ENCODE measurements around the gene IKZF2. TPM values are rescaled to one million over a fixed set of nuclear protein-coding genes. Genes with fewer than 3 reads are reported as not detected.
A peak's percentile ranks its signal among the peaks of the same experiment; 100 is the strongest.

IKZF2 gene
- total RNA-seq, 1 donor from 2014 or later: 57.0 TPM

DNA sequence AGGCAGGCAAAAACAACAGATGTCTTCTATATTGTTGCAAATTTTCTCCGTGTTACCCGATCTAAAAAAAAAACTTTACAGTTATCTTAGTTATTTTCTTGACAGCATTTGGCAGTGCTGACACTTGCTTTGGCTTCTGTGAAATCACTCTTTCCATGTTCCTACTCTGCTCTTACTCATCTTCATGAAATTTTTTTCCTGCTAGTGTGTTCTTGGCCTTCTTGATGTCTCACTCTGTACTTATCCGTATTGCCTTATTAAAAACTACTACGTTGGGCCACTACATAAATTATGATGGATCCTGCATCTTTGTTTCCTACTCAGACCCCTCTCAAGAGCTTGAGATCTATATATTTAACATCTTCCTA is 134.4 kb downstream of the IKZF2 start:
- DNase-seq (ENCODE audit: extremely low spot score, unreplicated experiment): no peak
- Mint-ChIP-seq H3K27me3 (no peaks in the 10 kb centered on the region), H3K9me3 (no peaks in the 10 kb centered on the region), H3K27ac (peak overlapping the region; percentile 7), H3K4me3 (no peak overlapping the region), H3K4me1 (ENCODE audit: unreplicated experiment) (no peaks in the 10 kb centered on the region), H3K36me3 (peaks cover 11% of the 10 kb centered on the region)
- TF ChIP-seq, protein P1, sequence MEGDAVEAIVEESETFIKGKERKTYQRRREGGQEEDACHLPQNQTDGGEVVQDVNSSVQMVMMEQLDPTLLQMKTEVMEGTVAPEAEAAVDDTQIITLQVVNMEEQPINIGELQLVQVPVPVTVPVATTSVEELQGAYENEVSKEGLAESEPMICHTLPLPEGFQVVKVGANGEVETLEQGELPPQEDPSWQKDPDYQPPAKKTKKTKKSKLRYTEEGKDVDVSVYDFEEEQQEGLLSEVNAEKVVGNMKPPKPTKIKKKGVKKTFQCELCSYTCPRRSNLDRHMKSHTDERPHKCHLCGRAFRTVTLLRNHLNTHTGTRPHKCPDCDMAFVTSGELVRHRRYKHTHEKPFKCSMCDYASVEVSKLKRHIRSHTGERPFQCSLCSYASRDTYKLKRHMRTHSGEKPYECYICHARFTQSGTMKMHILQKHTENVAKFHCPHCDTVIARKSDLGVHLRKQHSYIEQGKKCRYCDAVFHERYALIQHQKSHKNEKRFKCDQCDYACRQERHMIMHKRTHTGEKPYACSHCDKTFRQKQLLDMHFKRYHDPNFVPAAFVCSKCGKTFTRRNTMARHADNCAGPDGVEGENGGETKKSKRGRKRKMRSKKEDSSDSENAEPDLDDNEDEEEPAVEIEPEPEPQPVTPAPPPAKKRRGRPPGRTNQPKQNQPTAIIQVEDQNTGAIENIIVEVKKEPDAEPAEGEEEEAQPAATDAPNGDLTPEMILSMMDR (conservative IDR thresholded peaks at IDR 0.05): no peak

DNA sequence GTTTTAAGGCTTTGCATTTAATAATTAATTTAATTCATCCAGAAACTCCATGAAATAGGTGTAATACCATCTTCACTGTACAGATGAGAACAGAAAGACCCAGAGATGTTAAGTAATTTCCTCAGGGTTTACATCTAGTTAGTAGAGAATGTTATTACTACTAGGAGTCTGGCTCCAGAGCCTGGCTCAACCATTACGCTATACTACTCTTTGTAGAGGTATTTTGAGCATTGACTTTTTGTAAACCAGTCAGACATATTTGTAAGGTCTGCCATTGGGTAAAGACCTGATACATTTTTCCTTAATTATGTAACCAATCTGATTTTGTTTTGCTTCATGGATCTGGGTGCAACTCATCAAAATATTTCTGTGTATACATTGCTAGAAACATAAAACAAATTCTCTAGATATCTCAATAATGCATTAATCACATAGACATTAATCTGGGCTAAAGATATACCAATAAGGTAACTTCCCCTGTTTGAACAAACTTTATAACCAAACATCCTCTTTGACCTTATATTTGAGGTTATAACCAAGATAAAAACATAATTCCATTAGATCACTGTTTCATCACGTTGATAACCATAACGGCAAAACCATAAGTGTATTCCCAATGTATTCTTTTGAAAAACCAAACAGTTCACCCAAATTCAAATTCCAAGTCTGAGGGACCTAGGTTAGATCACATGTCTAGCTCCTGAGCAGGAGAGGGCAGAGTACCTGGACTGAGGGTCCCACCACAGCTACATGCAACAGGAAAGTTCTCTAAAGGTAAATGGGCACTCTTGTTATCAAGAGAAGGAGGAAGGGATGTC is 135.0 kb downstream of the IKZF2 start:
- Mint-ChIP-seq H3K9me3 (no peaks in the 10 kb centered on the region), H3K4me3 (no peak overlapping the region), H3K27ac (peak overlapping the region; percentile 30), H3K36me3 (peaks cover 17% of the 10 kb centered on the region), H3K27me3 (no peaks in the 10 kb centered on the region), H3K4me1 (ENCODE audit: unreplicated experiment) (no peaks in the 10 kb centered on the region)
- TF ChIP-seq, protein P1 (conservative IDR thresholded peaks at IDR 0.05): no peak
- no peak for DNase-seq (ENCODE audit: extremely low spot score, unreplicated experiment)

DNA sequence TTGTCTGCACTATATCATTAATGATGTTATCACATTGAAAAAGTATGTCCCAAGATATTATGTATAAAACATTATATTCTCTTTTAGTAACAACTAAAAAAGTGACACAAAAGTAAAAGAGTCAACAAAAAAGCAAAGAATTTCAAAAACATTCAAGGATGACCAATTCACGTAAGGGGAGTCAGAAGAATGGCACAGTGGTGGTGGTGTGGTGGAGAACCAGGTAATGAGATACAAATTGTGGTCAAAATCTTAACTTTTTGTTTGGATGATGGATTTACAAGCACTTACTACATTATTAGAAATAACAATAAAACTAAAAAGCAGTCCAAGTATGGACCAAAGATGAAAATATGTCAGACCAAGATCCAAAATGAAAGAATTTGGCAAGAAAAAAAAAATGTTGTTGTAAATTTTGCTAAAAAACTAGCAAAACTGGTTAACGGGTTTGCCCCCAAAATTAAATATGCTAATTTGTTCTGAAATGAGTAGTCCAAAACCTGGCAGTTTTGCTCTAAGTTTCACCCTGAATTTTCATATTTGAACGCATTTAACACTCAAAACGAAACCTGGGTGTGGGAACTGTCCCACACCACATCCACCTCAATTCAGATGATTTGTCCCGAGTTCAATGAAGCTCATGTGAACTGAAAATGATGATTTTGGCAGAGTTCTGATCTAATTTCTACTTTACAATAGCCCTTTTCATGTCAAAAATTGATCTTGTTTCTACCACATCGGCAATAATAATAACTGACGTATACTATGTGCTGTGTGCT is 135.8 kb downstream of the IKZF2 start:
- Mint-ChIP-seq H3K4me1 (ENCODE audit: unreplicated experiment) (no peaks in the 10 kb centered on the region), H3K4me3 (no peak overlapping the region), H3K36me3 (peaks cover 24% of the 10 kb centered on the region), H3K9me3 (no peaks in the 10 kb centered on the region), H3K27ac (peak overlapping the region; percentile 30), H3K27me3 (no peaks in the 10 kb centered on the region)
- TF ChIP-seq, protein P1 (conservative IDR thresholded peaks at IDR 0.05): no peak
- no peak for DNase-seq (ENCODE audit: extremely low spot score, unreplicated experiment)

DNA sequence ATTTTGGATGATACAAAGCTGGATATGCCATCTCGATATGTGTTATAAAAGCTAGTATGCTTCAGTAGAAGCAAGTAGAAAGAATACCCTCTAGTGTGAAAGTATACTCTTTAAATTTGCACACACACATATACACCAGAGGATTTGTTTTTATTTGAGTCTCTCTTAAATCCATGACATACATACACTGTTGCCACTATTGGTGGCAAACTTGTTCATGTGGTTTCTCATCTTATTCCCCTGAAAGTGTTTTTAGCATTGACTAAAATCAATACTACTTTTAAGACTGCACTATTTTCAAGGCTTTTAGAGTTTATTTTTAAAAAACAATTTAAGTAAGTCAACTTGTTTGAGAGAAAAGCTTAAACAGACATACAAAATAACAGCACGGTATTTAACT is 137.4 kb downstream of the IKZF2 start:
- Mint-ChIP-seq H3K36me3 (peaks cover 38% of the 10 kb centered on the region), H3K27me3 (no peaks in the 10 kb centered on the region), H3K27ac (no peak overlapping the region), H3K9me3 (no peaks in the 10 kb centered on the region), H3K4me1 (ENCODE audit: unreplicated experiment) (no peaks in the 10 kb centered on the region), H3K4me3 (no peak overlapping the region)
- no peak for DNase-seq (ENCODE audit: extremely low spot score, unreplicated experiment)
- TF ChIP-seq, protein P1 (conservative IDR thresholded peaks at IDR 0.05): no peak

DNA sequence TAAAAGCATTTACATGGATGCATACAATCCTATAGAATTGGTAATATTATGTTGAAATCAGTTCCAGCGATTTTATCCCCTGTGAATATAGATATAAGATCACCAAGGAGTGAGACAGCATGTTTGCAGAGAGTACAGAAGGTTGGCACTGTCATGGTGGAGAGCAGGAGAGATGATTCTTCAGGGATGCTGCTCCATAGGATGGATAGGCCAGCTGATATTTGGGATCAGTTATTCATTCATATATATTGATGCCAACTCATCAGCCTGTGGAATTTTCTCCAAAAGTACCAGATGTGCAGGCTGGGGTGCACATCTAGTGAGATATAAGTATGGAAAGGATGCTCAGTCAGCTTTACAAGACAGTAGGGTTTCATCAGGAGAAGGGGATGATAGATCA is 139.9 kb downstream of the IKZF2 start:
- Mint-ChIP-seq H3K4me3 (no peak overlapping the region), H3K36me3 (peaks cover 27% of the 10 kb centered on the region), H3K4me1 (ENCODE audit: unreplicated experiment) (no peaks in the 10 kb centered on the region), H3K27me3 (no peaks in the 10 kb centered on the region), H3K9me3 (no peaks in the 10 kb centered on the region), H3K27ac (no peak overlapping the region)
- no peak for DNase-seq (ENCODE audit: extremely low spot score, unreplicated experiment)
- TF ChIP-seq, protein P1 (conservative IDR thresholded peaks at IDR 0.05): no peak
